HG02571 (cell line): ENCODE data around the gene GSK3A.

Experiments used
- ATAC-seq: cut with Tn5 transposase; IDR thresholded peaks from one replicate; pipeline ENCODE4 v1.9.1; 2021; ENCODE audit warnings: mild to moderate bottlenecking, moderate library complexity; ENCODE audit not compliant: unreplicated experiment

The GSK3A gene

DNA sequence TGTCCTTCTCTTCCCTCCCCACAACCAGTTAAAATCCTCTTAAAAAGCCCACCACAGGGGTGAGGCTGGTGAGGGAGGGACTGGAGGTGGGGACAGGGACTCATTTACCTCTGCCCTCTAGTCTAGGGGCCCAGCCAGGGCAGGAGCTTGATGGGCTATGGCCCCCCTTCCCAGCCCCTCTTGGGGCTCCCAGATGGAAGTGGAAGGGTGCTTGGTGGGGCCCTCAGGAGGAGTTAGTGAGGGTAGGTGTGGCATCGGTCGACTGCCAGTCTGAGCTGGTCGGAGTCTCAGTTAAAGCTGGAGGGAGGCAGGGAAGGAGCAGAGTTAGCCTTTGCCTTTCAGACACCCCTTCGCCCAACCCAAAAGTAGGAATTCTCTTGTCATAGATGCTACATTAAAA is 11.8 kb downstream of the GSK3A start:
- no peak for ATAC-seq

- ATAC-seq, result no peak
Measured at GRCh38 chr19:42229855-42230351, 12.5 kb downstream of the GSK3A start.

GRCh38 chr19:42229301-42229854 is 13.0 kb downstream of the GSK3A start:
- ATAC-seq, result no peak

- ATAC-seq, result no peak
Measured at GRCh38 chr19:42228641-42229040, 13.8 kb downstream of the GSK3A start.

DNA sequence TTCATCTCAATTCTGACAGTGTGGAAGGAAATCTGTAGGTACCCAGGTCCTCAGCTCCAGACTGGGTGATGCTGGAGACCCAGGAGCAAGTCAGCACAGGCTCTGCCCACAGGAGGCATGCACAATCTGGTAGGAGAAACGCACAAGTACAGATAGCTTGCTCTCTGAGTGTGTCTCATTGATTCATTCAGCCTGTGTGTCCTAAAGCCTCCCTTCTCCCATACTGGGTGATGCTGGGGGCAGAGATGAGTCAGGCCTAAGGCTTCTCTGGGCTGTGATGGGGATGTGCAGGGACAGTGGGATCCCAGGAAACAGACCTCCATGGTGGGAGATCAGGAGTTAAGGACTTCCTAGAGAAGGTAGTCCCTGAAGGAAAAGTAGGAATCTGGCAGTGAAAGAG is 15.5 kb downstream of the GSK3A start:
- ATAC-seq, result no peak

GRCh38 chr19:42225718-42226292 is 16.6 kb downstream of the GSK3A start:
- no peak for ATAC-seq

GRCh38 chr19:42224940-42225717 is 17.3 kb downstream of the GSK3A start:
- no peak for ATAC-seq

GRCh38 chr19:42220751-42221097 is 21.7 kb downstream of the GSK3A start:
- ATAC-seq, result no peak

- peak; percentile 69 for ATAC-seq
Measured at GRCh38 chr19:42219812-42220750, 22.3 kb downstream of the GSK3A start, which contains the start of gene ZNF526. TSS of gene ZNF526 (plus strand) at chr19:42220312. CDS start at chr19:42224404, 4,092 bp downstream.

GRCh38 chr19:42217520-42218437 is 24.6 kb downstream of the GSK3A start, which contains the start of gene DEDD2:
TSS of gene DEDD2 (minus strand) at chr19:42217677. CDS start at chr19:42217007, 670 bp downstream.
- ATAC-seq, result peak; percentile 64

DNA sequence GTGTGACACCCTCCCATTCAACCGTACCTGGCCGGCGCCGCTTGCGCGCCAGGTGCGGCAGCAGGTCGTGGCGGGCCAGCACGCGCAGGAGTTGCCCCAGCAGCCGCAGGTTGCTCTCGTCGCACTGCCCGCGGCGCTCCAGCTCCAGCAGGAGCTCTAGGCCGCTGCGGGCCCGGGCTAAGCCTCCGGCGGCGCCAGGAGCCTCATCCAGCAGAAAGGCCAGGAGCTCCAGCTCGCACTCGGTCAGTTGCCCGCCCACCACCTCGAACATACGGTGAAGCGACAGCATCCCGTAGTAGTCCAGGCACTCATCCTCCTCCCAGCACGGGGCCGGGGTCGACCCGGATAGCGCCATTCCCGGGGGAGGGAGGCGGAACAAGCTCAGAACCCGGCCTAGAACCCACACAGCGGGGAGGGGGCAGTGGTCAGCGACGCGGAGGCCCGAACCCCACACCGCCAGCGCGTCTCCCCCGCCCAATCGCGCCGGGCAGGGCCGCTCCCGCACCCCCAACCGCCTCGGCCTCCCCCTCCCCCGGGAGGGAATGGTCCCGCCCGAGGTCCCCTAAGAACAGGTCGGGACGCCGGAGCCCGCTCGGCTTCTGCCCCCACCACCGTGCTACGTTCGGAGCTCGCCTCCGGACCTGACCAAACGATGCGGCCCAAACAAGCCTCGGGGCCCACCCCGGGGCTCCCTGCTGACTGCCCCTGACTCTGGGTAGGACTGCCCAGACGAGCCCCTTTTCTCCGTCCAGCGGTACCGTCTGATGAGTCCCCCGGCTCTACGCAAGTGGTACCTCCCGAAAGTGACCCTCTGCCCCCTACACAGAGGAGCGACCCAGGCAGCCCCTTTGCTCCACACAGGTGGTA is 25.5 kb downstream of the GSK3A start:
- ATAC-seq, result peak; percentile 10

DNA sequence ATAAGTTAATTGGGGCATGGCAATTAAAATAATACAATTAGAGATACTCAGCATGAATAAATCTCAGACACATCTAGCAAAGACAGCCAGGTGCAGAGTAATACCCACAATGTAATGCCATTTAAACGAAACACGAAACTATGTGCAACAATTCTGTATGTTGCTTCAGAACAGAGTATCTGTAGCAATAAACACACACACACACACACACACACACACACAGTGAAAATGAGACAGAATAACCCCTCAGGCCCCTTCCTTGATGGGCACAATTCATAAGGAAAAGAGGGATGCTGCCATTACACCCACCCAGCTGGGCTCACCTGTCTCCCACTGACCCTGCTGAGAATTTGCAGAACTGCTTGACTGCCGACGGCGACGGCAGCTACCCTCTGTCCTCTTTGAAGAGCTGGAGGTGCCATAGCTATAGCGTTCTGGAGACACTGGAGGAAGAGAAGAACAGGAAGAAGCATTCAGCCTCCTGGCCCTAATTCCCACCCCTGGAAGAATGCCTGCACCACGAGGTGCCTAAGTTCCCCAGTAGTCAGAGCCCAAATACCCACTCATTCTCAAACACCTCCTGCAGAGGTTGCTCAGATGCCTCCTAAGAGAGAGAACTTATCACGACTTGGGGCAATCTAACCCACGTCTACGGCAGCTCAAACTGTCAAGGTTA is 27.5 kb downstream of the GSK3A start:
- no peak for ATAC-seq

- no peak for ATAC-seq
Measured at GRCh38 chr19:42212886-42213285, 29.5 kb downstream of the GSK3A start.

GRCh38 chr19:42208612-42209011 is 33.8 kb downstream of the GSK3A start:
- ATAC-seq, result no peak

DNA sequence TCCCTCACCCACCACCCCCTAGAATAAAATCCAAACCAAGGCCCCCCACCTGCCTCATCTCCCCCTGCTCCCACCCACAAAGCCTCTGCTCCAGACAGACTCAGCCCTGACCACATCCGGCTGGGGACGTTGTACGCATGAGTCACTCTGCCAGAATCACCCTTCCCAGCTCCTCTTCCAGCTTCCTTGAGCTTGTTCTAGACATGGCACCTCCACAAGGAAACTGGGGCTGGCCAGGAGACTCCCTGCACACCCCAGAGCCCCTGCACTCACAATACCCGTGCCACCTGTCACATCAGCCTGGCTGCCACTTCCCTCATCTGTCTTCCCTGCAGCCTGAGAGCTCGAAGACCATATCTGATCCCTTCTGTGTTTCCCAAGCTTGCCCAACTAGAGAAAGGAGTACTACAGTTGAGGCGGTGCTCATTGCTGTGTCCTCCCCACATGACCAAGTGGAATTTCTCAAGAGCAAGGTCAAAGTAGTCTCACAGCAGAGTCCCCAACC is 34.6 kb downstream of the GSK3A start:
- ATAC-seq, result no peak

DNA sequence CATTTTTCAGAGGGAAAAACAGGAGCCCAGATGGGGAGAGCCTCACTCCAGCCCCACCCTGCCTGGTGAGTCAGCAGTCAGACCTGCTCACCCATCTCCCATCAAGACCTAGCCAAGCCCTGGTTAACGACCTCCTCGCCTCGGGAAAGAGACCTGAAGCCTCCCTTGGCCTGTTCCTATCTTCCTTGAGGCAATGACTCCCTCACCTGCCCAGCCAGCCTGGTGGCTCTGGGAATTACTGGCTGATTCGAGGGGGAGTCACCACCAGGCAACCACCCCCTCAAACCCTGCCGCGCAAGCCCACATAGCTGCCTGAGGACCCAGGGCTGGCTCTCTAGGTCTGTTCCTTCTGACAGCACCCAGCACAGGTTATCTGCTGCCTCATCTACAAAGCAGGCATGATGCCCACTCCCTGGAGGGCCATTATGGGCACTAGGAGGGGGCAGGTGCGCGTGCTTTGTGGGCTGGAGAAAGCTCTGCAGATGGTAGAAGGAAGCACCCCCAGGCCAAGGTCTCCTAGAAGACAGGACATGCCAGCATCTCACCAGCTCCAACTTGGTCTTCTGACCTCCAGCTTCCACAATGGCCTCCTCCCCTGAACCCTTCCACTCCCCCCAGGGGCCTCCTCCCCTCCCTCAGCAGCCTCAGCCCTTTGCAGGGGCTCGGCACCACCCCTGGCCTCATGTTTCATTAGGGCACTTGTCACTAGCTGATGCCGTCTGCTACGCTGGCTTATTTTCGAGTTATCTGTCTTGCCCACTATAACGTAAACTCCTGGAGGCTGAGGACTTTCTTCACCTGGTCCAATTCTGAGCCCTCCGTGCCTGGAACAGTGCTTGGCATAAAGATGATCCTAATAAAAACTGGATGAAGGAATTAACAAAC is 35.3 kb downstream of the GSK3A start:
- no peak for ATAC-seq

DNA sequence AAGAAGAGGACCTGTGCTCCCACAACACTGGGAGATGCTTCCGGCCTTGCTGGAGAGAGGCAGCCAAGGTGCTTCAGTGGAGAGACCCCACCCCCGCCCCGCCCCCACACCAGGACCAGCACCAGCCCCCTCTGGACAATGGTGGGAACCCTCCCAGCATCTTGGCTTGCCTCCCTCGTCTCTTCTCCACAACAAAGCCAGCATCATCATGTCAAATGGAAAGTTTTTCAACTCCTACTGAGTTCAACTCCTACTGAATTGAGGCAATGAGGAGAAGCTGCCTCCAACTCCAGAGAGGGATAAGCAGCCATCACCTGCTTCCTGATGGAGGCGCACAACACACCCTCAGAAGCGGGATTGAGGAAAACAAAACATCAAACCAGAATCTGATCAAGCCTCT is 37.7 kb downstream of the GSK3A start:
- no peak for ATAC-seq
